NCI-H82 treated with DMSO at 0.1 percent for 48 hours (cell line): Measurements from ENCODE around the gene CASKIN2.
"Not testable (repeated sequence)": the region's sequence is repeated elsewhere in the genome, so short reads cannot be mapped to it uniquely, and the experiment has no call there.

ENCODE experiments used
- DNase-seq: peaks from one replicate; lab custom pipeline; 2025; ENCODE audit not compliant: unreplicated experiment; lab: John Stamatoyannopoulos, UW

Gene CASKIN2

DNA sequence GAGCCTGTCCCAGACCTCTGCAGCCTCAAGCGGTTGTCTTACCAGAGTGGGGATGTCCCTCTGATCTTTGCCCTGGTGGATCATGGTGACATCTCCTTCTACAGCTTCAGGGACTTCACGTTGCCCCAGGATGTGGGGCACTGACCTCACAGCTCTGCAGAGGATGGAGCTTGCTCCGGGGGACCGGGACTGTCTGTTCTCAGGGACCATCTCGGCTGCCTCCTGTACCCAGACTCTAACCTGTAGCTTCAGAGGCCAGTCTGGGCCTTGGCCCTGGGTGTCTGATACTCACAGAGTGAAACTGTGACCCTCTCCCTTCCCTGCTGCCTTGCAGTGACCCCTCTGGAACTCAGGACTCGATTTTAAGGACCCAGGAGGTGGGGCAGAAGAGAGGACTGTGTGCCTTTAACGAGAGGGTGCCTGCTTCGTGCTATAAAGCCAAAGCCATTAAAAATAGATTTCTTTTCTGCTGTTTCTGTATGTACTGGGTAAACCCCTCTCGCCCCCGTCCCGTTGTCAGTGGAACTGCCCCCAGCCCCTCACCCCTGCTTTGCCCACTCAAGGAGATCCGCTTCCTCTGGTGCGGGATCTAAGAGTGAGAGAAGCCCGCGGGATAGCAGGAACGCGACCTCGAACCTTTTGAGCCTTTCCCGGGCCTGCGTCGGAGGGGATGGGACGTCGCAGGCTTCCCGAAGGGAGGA, 9.1 kb upstream of the CASKIN2 start:
- no peak for DNase-seq

DNA sequence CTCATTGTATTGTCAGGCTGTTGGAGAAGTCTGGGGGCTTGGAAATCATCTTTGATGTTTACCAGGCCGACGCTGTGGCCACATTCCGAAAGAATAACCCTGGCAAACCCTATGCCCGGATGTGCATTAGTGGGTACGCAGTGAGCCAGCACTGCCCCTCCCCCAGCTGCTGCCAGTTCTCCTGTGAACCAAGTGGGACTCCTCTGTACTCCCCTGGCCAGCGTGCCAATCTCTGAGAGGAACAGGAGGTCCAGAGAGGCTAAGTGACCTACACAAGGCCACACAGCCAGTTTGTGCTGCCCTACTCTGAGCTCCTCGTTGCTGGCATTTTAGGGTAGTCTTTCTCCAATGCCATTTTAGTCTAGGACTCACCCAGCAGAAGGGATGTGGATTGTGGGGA, 8.3 kb upstream of the CASKIN2 start:
- DNase-seq: no peak

GRCh38 chr17:75521951-75522727, 6.8 kb upstream of the CASKIN2 start:
- DNase-seq: no peak

- no peak for DNase-seq
Observed at GRCh38 chr17:75521290-75521689, 6.0 kb upstream of the CASKIN2 start.

GRCh38 chr17:75520413-75520812, 5.1 kb upstream of the CASKIN2 start:
- not testable (repeated sequence) for DNase-seq

- DNase-seq: no peak
Observed at GRCh38 chr17:75518983-75519537, 3.7 kb upstream of the CASKIN2 start.

DNA sequence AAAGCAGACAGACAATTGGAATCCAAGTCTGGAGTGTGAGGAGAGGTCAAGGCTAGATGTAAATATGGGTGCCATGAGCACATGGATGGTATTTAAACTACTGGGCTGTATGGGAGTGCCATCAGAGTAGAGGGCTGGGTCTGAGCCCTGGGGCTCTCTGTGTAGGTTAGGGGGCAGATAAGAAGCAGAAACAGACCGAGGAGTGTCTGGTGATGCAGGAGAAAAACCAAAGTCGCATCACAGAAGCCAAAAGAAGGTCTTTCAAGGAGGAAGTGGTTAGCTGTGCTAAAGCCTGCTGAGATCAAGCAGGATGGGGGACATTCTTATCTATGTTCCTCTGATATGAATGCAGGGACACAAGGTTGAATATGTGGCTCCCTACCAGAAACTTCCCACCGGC, 2.9 kb upstream of the CASKIN2 start:
- DNase-seq: no peak

DNA sequence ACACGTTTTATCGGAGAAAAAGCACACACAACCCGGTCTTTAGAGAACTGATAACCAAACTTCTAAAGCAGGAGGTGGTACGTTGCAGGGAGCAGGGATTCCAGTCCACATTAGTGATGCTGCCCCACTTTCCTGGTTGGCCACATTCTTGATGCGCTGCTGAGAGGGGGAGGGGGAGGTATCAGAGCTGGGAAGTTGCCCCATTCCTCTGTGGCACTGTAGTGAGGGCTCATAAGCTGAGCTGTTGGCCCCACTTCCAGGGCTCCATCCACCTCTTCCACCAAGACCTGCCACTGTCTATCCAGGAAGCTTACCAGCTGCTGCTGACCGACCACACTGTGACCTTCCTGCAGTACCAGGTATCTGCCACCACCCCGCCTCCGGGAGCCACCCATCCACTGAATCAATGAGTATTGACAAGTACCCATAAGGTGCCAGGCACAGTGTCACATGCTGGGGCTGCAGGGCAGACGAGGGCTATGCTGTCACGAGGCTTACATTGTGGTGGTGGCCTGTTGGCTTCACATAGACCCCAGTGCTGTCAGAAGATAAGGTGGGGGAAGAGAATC, 2.0 kb upstream of the CASKIN2 start:
- no peak for DNase-seq

DNA sequence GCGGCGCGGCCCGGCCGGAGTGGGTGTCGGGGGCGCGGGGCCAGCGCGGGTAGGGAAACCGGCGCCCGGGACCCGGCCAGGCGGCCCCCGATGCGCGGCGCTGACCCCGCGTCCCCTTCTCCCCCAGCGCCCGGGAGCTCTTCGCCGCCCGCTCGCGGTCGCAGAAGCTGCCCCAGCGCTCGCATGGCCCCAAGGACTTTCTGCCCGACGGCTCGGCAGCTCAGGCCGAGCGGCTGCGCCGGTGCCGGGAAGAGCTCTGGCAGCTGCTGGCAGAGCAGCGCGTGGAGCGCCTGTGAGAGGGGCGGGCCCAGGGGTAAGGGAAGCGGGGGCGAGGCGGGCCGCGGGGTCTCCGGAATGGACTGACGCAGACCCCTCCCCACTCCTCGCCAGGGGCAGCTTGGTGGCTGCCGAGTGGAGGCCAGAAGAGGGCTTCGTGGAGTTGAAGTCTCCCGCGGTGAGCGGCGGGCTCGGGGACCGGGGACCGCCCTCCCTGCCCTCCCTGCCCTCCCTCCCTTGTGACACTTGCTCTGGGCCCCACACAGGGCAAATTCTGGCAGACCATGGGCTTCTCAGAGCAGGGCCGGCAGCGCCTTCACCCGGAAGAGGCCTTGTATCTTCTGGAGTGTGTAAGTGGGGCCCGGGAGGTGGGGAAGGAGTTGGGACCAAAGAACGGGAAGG, 1.4 kb upstream of the CASKIN2 start:
- peak; percentile 7 for DNase-seq

DNA sequence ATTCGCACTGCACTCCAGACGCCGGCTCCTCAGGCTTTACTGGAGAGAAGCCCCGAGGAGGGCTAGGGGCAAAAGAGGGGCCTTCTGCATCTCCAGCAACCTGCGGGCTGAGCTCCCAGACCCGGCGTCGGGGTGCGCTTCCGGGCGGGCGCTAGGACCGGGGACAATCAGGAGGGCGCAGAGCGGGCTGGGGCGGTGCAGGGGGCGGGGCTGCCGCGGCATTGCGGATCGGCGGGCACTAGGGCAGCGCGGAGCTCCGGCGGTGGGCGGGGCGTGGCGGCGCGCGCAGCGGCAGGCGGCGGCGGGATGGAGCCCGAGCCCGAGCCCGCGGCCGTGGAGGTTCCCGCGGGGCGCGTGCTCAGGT, 900 bp upstream of the CASKIN2 start, which contains the start of gene TSEN54:
TSS of gene TSEN54 (plus strand) at position 274 of the 364 bp plus-strand sequence. CDS start at position 307, 33 bp downstream.
- DNase-seq: peak; percentile 80

- no peak for DNase-seq
Observed at GRCh38 chr17:75514919-75515495, 330 bp downstream of the CASKIN2 start.

- no peak for DNase-seq
Observed at GRCh38 chr17:75514299-75514918, 928 bp downstream of the CASKIN2 start.

DNA sequence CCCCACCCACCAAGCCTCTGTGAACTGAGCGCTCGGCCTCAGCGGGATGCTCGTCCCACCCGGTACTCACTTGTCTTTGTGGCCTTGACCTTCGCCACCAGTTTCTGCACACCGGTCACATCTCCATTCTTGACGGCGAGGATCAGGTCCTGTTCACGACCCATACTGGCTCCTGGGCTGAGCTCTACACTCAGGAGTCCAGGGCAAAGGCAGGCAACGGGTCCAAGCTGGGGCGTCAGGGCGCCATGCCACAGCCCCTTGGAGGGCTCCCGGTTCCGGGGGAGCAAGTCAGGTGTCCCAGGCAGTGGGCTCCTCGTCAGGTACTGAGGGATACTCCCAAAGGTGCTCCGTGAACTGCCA, 1.7 kb downstream of the CASKIN2 start:
- no peak for DNase-seq

GRCh38 chr17:75512926-75513640, 2.3 kb downstream of the CASKIN2 start:
- no peak for DNase-seq

DNA sequence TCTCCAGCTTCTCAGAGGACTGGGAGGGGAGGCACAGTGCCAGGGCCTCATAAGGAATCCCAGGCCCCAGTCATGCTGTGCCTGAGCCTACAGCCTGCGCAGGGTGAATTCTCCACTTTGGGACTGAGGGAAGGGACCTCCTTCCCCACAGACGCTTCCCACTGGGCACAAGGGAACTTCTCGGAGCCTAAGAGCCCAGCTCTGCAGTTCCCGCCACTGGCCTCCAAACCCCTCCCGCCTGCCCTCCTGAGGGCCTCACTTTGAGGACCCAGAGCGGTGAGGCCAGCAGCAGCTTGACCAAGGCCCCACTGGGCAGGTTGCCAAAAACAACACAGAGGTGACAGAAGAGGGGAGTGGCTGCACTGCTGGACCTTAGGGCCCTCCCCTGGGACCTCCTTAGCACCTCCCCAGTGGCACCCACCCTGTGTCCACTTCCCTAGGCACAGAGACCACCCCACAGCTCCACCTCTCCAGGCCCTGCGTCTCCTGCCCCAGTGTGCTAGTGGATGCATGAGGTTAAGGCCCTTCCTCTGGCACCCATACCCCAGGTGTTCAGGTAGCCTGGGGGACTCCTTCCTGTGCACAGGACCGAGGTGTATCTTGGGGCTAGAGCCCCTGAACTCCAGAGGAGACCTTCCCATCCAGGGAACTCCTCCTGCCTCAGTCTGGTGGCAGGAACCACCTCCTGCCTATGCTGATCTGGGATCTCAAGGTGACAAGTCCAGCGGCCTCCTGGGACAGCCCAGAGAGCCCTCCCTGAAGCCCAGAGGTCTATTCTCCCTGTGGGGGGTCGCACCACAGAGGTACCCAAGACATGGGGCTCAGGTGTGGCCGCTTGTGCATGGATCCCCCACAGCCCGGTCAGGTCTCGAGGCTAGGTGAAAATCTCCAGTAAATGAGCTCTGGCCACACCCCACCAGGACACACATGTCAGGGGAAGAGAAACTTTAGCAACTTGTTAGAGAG, 3.4 kb downstream of the CASKIN2 start:
- DNase-seq: no peak

DNA sequence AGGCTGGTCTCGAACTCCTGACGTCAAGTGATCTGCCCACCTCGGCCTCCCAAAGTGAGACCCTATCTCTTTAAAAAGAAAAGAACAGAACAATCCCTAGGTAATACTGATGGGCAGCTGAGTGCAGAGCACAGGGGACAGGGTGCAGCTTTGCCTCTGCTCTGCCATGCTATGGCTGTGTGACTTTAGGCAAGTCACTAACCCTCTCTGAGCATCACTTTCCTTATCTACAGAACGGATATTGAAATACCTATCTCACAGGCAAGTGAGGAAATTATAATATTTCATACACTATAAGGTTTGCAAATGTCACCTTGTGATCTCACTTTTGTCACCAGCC, 4.1 kb downstream of the CASKIN2 start:
- DNase-seq: no peak

DNA sequence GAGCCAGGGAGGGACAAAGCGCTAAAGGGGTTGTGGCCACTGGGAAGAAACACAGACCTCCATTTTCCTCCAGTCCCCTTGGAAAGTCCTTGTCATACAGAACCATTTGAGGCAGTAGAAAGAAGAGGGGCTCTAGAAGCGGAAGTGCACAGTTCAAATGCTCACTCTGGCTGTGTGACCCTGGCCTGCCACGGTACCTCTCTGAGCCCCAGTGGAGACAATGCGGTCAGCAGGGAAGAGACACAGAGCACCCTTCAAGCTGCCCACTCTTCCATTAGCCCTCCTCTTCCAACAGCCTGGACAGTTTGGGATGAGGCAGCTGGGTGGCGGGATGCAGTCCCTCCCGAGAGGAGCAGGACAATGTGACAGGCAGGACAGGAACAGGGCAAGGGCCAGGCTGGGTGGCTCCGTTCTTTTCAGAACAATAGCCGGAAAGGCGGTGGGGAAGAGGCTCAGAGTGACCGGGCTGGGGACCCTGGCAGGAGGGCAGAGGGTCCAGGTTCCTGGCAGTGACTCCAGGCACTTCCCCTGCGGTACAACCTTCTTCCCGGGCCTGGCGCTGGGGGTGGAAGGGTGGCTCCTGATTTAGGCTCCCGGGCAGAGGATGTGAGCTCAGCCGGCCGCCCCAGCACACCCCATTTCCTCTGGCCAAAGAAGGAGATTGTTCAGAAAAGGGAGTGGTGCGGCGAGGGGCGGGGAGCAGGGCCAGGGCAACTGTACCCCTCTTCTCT, 5.6 kb downstream of the CASKIN2 start:
- DNase-seq: no peak

GRCh38 chr17:75508931-75509361, 6.4 kb downstream of the CASKIN2 start:
- no peak for DNase-seq
